Stimulated activated CD4-positive, alpha-beta T cell treated with anti-CD3 and anti-CD28 coated beads, Interleukin-15, amount 100 ng/mL, for 1 hour (primary cell): ENCODE data around the gene SLA2.
A peak's percentile ranks its signal among the peaks of the same experiment; 100 is the strongest.
"Not testable (repeated sequence)": the region's sequence is repeated elsewhere in the genome, so short reads cannot be mapped to it uniquely, and the experiment has no call there.

Experiments
- DNase-seq, 2 donors: peaks; one replicate each; pipeline ENCODE4 v3.0.0-alpha.2; 2020; ENCODE audit warnings: low read depth in 1 of 2, low spot score in 1 of 2

The SLA2 gene

GRCh38 chr20:36611625-36612024 lies 34.4 kb downstream of the SLA2 start:
- no peak for DNase-seq

- DNase-seq: not testable (repeated sequence)
Observed at GRCh38 chr20:36608388-36608728, 37.6 kb downstream of the SLA2 start.

- DNase-seq: no peak
Observed at GRCh38 chr20:36607586-36608387, 38.2 kb downstream of the SLA2 start.

GRCh38 chr20:36606158-36607066 lies 39.6 kb downstream of the SLA2 start:
- DNase-seq: no peak

- DNase-seq: peak; percentile 98 to 99
Observed at GRCh38 chr20:36605399-36606157, 40.4 kb downstream of the SLA2 start, which contains the start of gene RAB5IF. Gene RAB5IF, plus strand, starts transcription at chr20:36605779. Its CDS starts 173 bp downstream, at chr20:36605952.

GRCh38 chr20:36604952-36605398 lies 41.0 kb downstream of the SLA2 start:
- DNase-seq: no peak

- no peak for DNase-seq
Observed at GRCh38 chr20:36601540-36601939, 44.5 kb downstream of the SLA2 start.

GRCh38 chr20:36599912-36600345 lies 46.1 kb downstream of the SLA2 start:
- no peak for DNase-seq

- no peak for DNase-seq
Observed at GRCh38 chr20:36593347-36593929, 52.6 kb downstream of the SLA2 start.

GRCh38 chr20:36591854-36592641 lies 53.9 kb downstream of the SLA2 start:
- DNase-seq: peak in 1 of 2 donors; percentile 33

GRCh38 chr20:36591281-36591680 lies 54.7 kb downstream of the SLA2 start:
- no peak for DNase-seq

- DNase-seq: no peak
Observed at GRCh38 chr20:36587388-36588070, 58.5 kb downstream of the SLA2 start.

- no peak for DNase-seq
Observed at GRCh38 chr20:36585410-36586125, 60.4 kb downstream of the SLA2 start.

GRCh38 chr20:36584018-36584481 lies 61.9 kb downstream of the SLA2 start:
- no peak for DNase-seq

GRCh38 chr20:36582821-36583220 lies 63.2 kb downstream of the SLA2 start:
- DNase-seq: no peak

GRCh38 chr20:36582322-36582721 lies 63.7 kb downstream of the SLA2 start:
- no peak for DNase-seq

GRCh38 chr20:36579996-36580545 lies 65.9 kb downstream of the SLA2 start:
- DNase-seq: no peak

GRCh38 chr20:36578356-36579041 lies 67.5 kb downstream of the SLA2 start:
- no peak for DNase-seq
